MM.1S (cell line): ENCODE measurements around the gene RALA.

ENCODE experiments used
- DNase-seq: peaks from one replicate; pipeline ENCODE4 v3.0.0-alpha.2; 2015
- H2AFZ ChIP-seq: fragments of 300-600 bp; sonication (generic); 2 replicates; pipeline ENCODE4 v1.6.0; 2016; ENCODE audit warnings: antibody characterized with exemption, low read length
- H3F3A ChIP-seq: fragments of 300-600 bp; sonication (generic); 2 replicates; pipeline ENCODE4 v1.6.1; 2016; ENCODE audit warnings: mild to moderate bottlenecking, antibody characterized with exemption, low read length, moderate library complexity, mixed read lengths; ENCODE audit not compliant: insufficient read depth
- H3K27ac ChIP-seq: fragments of 300-600 bp; sonication (generic); 2 replicates; pipeline ENCODE4 v1.5.1; 2016; ENCODE audit warnings: mild to moderate bottlenecking, low read length
- H3K27me3 ChIP-seq: fragments of 300-600 bp; sonication (generic); replicated peaks from 2 replicates; pipeline ENCODE4 v1.6.0; 2016; ENCODE audit warnings: low read length; ENCODE audit not compliant: insufficient read depth
- H3K36me3 ChIP-seq: fragments of 300-600 bp; sonication (generic); replicated peaks from 2 replicates; pipeline ENCODE4 v1.6.1; 2016; ENCODE audit warnings: mild to moderate bottlenecking, low read length, mixed read lengths; ENCODE audit not compliant: insufficient read depth
- H3K4me1 ChIP-seq: fragments of 300-600 bp; sonication (generic); 2 replicates; pipeline ENCODE4 v1.6.1; 2016; ENCODE audit warnings: low read length, mixed read lengths
- H3K4me2 ChIP-seq: fragments of 300-600 bp; sonication (generic); 2 replicates; pipeline ENCODE4 v1.6.0; 2016; ENCODE audit warnings: low read depth, low read length
- H3K4me3 ChIP-seq: fragments of 300-600 bp; sonication (generic); 2 replicates; pipeline ENCODE4 v1.5.1; 2016; ENCODE audit warnings: low read length, mixed read lengths
- H3K79me2 ChIP-seq: fragments of 300-600 bp; sonication (generic); 2 replicates; pipeline ENCODE4 v1.6.1; 2016; ENCODE audit warnings: mixed run types, low read length, mixed read lengths
- H3K9ac ChIP-seq: fragments of 300-600 bp; sonication (generic); 2 replicates; pipeline ENCODE4 v1.6.1; 2016; ENCODE audit warnings: low read length, mixed read lengths
- H3K9me2 ChIP-seq: fragments of 300-600 bp; sonication (generic); replicated peaks from 2 replicates; pipeline ENCODE4 v1.6.1; 2016; ENCODE audit warnings: mild to moderate bottlenecking, low read length, mixed read lengths; ENCODE audit not compliant: insufficient read depth
- H3K9me3 ChIP-seq: fragments of 300-600 bp; sonication (generic); replicated peaks from 2 replicates; pipeline ENCODE4 v1.6.1; 2016; ENCODE audit warnings: mild to moderate bottlenecking, low read length, mixed read lengths; ENCODE audit not compliant: insufficient read depth
- H4K20me1 ChIP-seq: fragments of 300-600 bp; sonication (generic); 2 replicates; pipeline ENCODE4 v1.6.1; 2016; ENCODE audit warnings: mild to moderate bottlenecking, low read length, moderate library complexity, mixed read lengths; ENCODE audit not compliant: insufficient read depth
- EZH2 ChIP-seq: fragments of 300-600 bp; sonication (generic); optimal IDR thresholded peaks from 2 replicates; pipeline ENCODE3; 2017; ENCODE audit warnings: low read depth, mild to moderate bottlenecking, antibody characterized with exemption, low read length, mixed read lengths
- EZH2phosphoT487 ChIP-seq: fragments of 300-600 bp; sonication (generic); IDR thresholded peaks from 2 replicates; pipeline ENCODE4 v1.6.1; 2018; ENCODE audit warnings: antibody characterized with exemption, low read length
- TF ChIP-seq, protein P1 (sequence below): fragments of 300-600 bp; sonication (generic); IDR thresholded peaks from 2 replicates; pipeline ENCODE4 v1.5.1; 2016; ENCODE audit warnings: antibody characterized with exemption, low read length, mixed read lengths

The RALA gene

DNA sequence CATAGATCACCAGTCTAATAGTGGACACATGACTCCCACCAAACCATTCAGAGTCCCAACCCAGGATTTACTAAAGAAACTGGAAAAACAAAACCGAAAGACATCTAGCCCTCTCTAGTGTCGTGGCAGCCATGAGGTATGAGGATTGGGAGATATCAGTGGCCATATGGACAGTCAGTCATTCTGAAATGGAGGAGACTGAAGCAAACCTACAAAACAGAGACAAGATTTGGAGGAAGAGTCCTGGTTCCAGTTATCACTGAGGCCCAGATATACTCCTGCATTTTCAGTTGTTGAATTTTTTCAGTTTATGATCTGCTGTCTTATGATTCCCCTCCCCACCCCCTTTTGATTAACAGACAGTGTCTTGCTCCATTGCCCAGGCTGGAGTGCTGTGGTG lies 9.1 kb upstream of the RALA start:
- no peak overlapping the region for H2AFZ ChIP-seq
- no peak overlapping the region for H3K9ac ChIP-seq
- no peaks in the 10 kb centered on the region for H3K9me2 ChIP-seq
- no peaks in the 10 kb centered on the region for H3K27me3 ChIP-seq
- DNase-seq = no peak
- H3K4me1 ChIP-seq = no peaks in the 10 kb centered on the region
- H3K27ac ChIP-seq = no peak overlapping the region
- no peaks in the 10 kb centered on the region for H3K9me3 ChIP-seq
- H3K4me2 ChIP-seq = no peak overlapping the region
- no peak overlapping the region for H3K4me3 ChIP-seq
- H3K36me3 ChIP-seq = no peaks in the 10 kb centered on the region
- H3F3A ChIP-seq = no peaks in the 10 kb centered on the region
- no peak for TF ChIP-seq EZH2phosphoT487
- TF ChIP-seq, protein P1, sequence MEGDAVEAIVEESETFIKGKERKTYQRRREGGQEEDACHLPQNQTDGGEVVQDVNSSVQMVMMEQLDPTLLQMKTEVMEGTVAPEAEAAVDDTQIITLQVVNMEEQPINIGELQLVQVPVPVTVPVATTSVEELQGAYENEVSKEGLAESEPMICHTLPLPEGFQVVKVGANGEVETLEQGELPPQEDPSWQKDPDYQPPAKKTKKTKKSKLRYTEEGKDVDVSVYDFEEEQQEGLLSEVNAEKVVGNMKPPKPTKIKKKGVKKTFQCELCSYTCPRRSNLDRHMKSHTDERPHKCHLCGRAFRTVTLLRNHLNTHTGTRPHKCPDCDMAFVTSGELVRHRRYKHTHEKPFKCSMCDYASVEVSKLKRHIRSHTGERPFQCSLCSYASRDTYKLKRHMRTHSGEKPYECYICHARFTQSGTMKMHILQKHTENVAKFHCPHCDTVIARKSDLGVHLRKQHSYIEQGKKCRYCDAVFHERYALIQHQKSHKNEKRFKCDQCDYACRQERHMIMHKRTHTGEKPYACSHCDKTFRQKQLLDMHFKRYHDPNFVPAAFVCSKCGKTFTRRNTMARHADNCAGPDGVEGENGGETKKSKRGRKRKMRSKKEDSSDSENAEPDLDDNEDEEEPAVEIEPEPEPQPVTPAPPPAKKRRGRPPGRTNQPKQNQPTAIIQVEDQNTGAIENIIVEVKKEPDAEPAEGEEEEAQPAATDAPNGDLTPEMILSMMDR = no peak
- no peak for TF ChIP-seq EZH2
- no peaks in the 10 kb centered on the region for H4K20me1 ChIP-seq
- H3K79me2 ChIP-seq = no peaks in the 10 kb centered on the region

DNA sequence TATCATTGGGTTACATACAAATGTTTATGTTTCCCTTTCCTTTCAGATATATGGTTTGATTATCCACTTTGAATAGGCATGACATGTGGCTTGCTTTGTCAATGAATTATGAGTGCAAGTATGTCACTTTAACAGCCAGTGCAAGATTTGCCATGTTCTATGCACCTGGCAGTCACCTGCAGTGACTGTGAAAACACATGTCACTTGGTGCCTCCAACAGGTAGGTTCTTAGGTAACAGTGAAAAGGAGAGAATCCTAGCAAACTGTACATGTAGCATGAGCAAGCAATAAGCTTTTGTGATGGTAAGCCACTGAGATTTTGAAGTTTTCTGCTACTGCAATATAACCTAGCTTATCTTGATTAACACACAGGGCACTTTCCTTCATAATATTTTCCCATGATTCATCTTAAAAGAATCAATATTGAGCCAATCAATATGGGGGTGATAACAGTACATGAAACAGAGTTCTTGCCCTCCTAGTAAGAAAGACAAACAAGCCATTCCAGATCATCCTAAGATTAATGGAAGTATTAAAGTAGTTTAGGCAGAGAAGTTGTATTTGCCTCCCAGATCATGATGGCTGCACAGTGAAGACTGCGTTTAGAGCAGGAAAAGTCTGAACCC lies 7.9 kb upstream of the RALA start:
- no peaks in the 10 kb centered on the region for H3K79me2 ChIP-seq
- TF ChIP-seq, protein P1 = no peak
- TF ChIP-seq EZH2 (no peak), EZH2phosphoT487 (no peak)
- no peak overlapping the region for H3K4me2 ChIP-seq
- H2AFZ ChIP-seq = no peak overlapping the region
- no peak overlapping the region for H3K9ac ChIP-seq
- no peaks in the 10 kb centered on the region for H3K4me1 ChIP-seq
- no peaks in the 10 kb centered on the region for H4K20me1 ChIP-seq
- H3K27me3 ChIP-seq = no peaks in the 10 kb centered on the region
- no peak for DNase-seq
- no peaks in the 10 kb centered on the region for H3F3A ChIP-seq
- H3K36me3 ChIP-seq = no peaks in the 10 kb centered on the region
- no peaks in the 10 kb centered on the region for H3K9me2 ChIP-seq
- H3K4me3 ChIP-seq = no peak overlapping the region
- no peak overlapping the region for H3K27ac ChIP-seq
- H3K9me3 ChIP-seq = no peaks in the 10 kb centered on the region

GRCh38 chr7:39616138-39616537 lies 7.2 kb upstream of the RALA start:
- Histone ChIP-seq H3K4me2 (no peak overlapping the region), H3K9ac (no peak overlapping the region), H3K9me3 (no peaks in the 10 kb centered on the region), H3F3A (no peaks in the 10 kb centered on the region), H3K9me2 (no peaks in the 10 kb centered on the region), H4K20me1 (no peaks in the 10 kb centered on the region), H3K27ac (no peak overlapping the region), H3K79me2 (no peaks in the 10 kb centered on the region), H2AFZ (no peak overlapping the region), H3K27me3 (no peaks in the 10 kb centered on the region), H3K36me3 (no peaks in the 10 kb centered on the region), H3K4me1 (no peaks in the 10 kb centered on the region), H3K4me3 (no peak overlapping the region)
- DNase-seq = no peak
- TF ChIP-seq EZH2 (no peak), EZH2phosphoT487 (no peak)
- TF ChIP-seq, protein P1 = no peak
